ENCODE data around the gene HNMT.
A peak's percentile ranks its signal among the peaks of the same experiment; 100 is the strongest.

Gene HNMT

DNA sequence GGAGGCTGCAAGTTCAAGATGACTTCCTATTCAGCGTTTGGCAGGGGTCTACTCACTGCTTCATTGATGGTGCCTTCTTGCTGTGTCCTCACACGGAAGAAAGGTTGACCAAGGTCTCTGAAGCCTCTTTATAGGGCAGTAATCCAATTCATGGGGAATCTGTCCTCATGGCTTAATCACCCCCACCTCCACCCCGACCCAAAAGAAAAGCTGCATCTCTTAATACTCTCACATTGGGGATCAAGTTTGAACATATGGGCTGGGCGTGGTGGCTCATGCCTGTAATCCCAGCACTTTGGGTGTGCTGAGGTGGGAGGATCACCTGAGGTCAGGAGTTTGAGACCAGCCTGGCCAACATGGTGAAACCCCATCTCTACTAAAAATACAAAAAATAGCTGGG lies 36.4 kb upstream of the HNMT start:
- no peak overlapping the region for H3K4ac ChIP-seq (ENCODE audit: low read depth, low read length)
- H3K36me3 ChIP-seq (ENCODE audit: control insufficient read depth, insufficient read depth, low read length), result no peaks in the 10 kb centered on the region
- no peaks in the 10 kb centered on the region for H3K79me1 ChIP-seq (ENCODE audit: low read length)
- no peaks in the 10 kb centered on the region for H3K79me2 ChIP-seq (ENCODE audit: control insufficient read depth, insufficient read depth, low read length)
- no peaks in the 10 kb centered on the region for H3K27me3 ChIP-seq (ENCODE audit: insufficient read depth, low read length, poor library complexity)
- no peak overlapping the region for H2AK5ac ChIP-seq (ENCODE audit: low read length)
- no peak overlapping the region for H4K5ac ChIP-seq (ENCODE audit: low read length)
- no peak overlapping the region for H3K9ac ChIP-seq (ENCODE audit: low read length)
- no peak overlapping the region for H3K23ac ChIP-seq (ENCODE audit: low read length)
- no peak overlapping the region for H3K56ac ChIP-seq (ENCODE audit: low read length)
- H3K4me2 ChIP-seq (ENCODE audit: low read length), result no peak overlapping the region
- no CpG with 5 or more reads among the region's 4 CpGs for WGBS (ENCODE audit: extremely low coverage, insufficient coverage, low lambda C conversion rate)
- H3K4me3 ChIP-seq (ENCODE audit: low read length), result no peak overlapping the region
- H2BK120ac ChIP-seq (ENCODE audit: low read depth, low read length), result no peak overlapping the region
- no peak for DNase-seq
- no peak overlapping the region for H4K8ac ChIP-seq (ENCODE audit: low read depth, low read length)
- H2BK15ac ChIP-seq (replicated peaks; ENCODE audit: low read depth), result no peak overlapping the region
- no peak overlapping the region for H2BK5ac ChIP-seq (ENCODE audit: low read length)
- H3K27ac ChIP-seq (ENCODE audit: low read depth, low read length), result no peak overlapping the region
- H3K18ac ChIP-seq (ENCODE audit: low read length), result no peak overlapping the region
- peaks cover 2% of the 10 kb centered on the region for H3K4me1 ChIP-seq (ENCODE audit: control insufficient read depth, low read depth, low read length)

DNA sequence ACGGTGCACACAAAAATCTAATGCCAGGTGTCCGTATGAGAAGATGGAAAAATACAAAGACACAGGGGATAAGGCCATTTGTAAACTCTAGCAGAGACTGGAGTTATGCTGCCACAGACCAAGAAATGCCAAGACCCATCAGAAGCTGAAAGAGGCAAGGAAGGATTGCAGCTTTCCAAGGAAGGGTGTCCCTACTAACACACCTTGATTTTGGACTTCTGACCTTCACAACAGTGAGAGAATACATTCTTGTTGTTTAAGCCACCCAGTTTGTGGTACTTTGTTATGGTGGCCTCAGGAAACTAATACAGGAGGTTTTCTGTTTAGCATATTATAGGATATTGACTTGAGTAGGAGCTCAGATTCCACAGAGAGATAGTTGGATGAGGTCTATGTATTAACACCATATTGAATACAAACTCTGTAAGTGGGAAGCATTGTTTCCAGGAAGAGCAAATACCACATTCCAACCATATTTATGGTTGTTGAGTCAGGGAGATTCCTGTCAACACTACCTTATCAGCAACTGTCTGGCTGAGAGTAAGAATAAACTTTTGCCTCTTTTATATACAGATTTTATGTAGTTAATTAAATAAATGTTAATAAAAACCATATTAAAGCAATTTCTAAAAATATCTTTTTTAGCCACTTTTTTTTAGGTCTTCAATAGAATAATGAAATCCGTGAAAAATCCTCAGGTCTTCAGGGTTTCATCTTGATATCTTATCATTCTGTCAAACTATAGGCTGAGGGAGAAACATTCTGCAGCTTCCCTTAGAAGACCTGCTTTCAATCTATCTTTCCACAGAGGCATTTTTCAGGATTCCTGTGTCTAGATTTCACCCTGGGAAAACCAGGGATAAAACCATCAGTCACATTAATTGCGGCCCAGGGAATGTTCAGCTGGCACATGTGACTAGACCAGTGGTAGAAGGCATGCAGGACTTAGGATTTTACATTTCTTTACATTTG lies 35.4 kb upstream of the HNMT start:
- H3K4me1 ChIP-seq (ENCODE audit: control insufficient read depth, low read depth, low read length), result peaks cover 2% of the 10 kb centered on the region
- H3K23ac ChIP-seq (ENCODE audit: low read length), result no peak overlapping the region
- H3K4me2 ChIP-seq (ENCODE audit: low read length), result no peak overlapping the region
- no peaks in the 10 kb centered on the region for H3K79me2 ChIP-seq (ENCODE audit: control insufficient read depth, insufficient read depth, low read length)
- no peak overlapping the region for H2BK15ac ChIP-seq (replicated peaks; ENCODE audit: low read depth)
- no peak overlapping the region for H3K56ac ChIP-seq (ENCODE audit: low read length)
- H3K9ac ChIP-seq (ENCODE audit: low read length), result no peak overlapping the region
- DNase-seq, result peak; percentile 78
- no peak overlapping the region for H4K8ac ChIP-seq (ENCODE audit: low read depth, low read length)
- peak overlapping the region; percentile 61 for H3K27ac ChIP-seq (ENCODE audit: low read depth, low read length)
- no peak overlapping the region for H4K5ac ChIP-seq (ENCODE audit: low read length)
- H3K4me3 ChIP-seq (ENCODE audit: low read length), result no peak overlapping the region
- no peaks in the 10 kb centered on the region for H3K79me1 ChIP-seq (ENCODE audit: low read length)
- H3K18ac ChIP-seq (ENCODE audit: low read length), result no peak overlapping the region
- no peak overlapping the region for H2BK5ac ChIP-seq (ENCODE audit: low read length)
- no peak overlapping the region for H2AK5ac ChIP-seq (ENCODE audit: low read length)
- H2BK120ac ChIP-seq (ENCODE audit: low read depth, low read length), result no peak overlapping the region
- H3K4ac ChIP-seq (ENCODE audit: low read depth, low read length), result no peak overlapping the region
- no peaks in the 10 kb centered on the region for H3K36me3 ChIP-seq (ENCODE audit: control insufficient read depth, insufficient read depth, low read length)
- no CpG with 5 or more reads among the region's 4 CpGs for WGBS (ENCODE audit: extremely low coverage, insufficient coverage, low lambda C conversion rate)
- H3K27me3 ChIP-seq (ENCODE audit: insufficient read depth, low read length, poor library complexity), result no peaks in the 10 kb centered on the region

DNA sequence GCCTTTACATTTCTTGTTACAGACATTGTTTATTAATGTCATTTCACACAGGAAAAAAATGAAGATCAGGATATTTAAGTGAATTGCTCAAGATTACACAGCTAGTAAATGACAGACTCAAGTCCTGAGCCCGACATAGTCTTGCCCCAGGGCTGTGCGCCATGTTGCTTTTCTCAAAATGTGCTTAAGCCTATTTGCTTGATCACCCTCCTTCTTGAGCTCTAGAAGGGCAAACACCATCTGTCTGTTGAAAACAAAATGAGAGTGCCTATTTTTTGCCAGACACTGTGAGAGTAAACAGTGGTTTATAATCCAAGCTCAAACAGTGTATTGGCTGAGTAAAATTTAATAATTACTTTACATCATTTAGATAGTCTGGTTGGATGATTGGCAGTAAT lies 34.8 kb upstream of the HNMT start:
- Histone ChIP-seq H3K79me1 (ENCODE audit: low read length) (no peaks in the 10 kb centered on the region), H3K27ac (ENCODE audit: low read depth, low read length) (peak overlapping the region; percentile 61), H3K4me3 (ENCODE audit: low read length) (no peak overlapping the region), H3K4me1 (ENCODE audit: control insufficient read depth, low read depth, low read length) (peaks cover 2% of the 10 kb centered on the region), H3K27me3 (ENCODE audit: insufficient read depth, low read length, poor library complexity) (no peaks in the 10 kb centered on the region), H3K4me2 (ENCODE audit: low read length) (no peak overlapping the region), H3K79me2 (ENCODE audit: control insufficient read depth, insufficient read depth, low read length) (no peaks in the 10 kb centered on the region), H3K36me3 (ENCODE audit: control insufficient read depth, insufficient read depth, low read length) (no peaks in the 10 kb centered on the region), H3K9ac (ENCODE audit: low read length) (no peak overlapping the region), H3K4ac (ENCODE audit: low read depth, low read length) (no peak overlapping the region), H4K8ac (ENCODE audit: low read depth, low read length) (no peak overlapping the region), H3K56ac (ENCODE audit: low read length) (no peak overlapping the region), H2AK5ac (ENCODE audit: low read length) (no peak overlapping the region), H2BK120ac (ENCODE audit: low read depth, low read length) (no peak overlapping the region), H2BK5ac (ENCODE audit: low read length) (no peak overlapping the region), H4K5ac (ENCODE audit: low read length) (no peak overlapping the region), H3K18ac (ENCODE audit: low read length) (no peak overlapping the region), H2BK15ac (replicated peaks; ENCODE audit: low read depth) (peak overlapping the region; percentile 96), H3K23ac (ENCODE audit: low read length) (no peak overlapping the region)
- WGBS (ENCODE audit: extremely low coverage, insufficient coverage, low lambda C conversion rate), result no CpG with 5 or more reads among the region's 2 CpGs
- DNase-seq, result peak; percentile 31

DNA sequence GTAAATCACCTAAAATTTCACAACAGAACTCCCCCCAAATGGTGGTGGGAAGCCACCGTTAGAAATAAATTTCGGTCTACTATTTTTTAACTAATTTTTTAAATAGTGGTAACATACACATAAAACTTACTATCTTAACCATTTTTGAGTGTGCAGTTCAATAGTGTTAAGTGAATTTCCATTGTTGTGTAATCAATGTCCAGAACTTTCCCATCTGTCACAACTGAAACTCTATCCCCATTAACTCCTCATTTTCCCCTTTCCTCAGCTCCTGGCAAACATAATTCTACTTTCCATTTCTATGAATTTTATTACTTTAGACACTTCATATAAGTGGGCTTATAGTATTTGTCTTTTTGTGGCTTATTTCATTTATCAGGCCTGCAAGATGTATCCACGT lies 34.1 kb upstream of the HNMT start:
- Histone ChIP-seq H3K79me1 (ENCODE audit: low read length) (no peaks in the 10 kb centered on the region), H3K4me1 (ENCODE audit: control insufficient read depth, low read depth, low read length) (peaks cover 2% of the 10 kb centered on the region), H2BK5ac (ENCODE audit: low read length) (no peak overlapping the region), H3K4me2 (ENCODE audit: low read length) (no peak overlapping the region), H3K27ac (ENCODE audit: low read depth, low read length) (no peak overlapping the region), H3K18ac (ENCODE audit: low read length) (no peak overlapping the region), H3K4me3 (ENCODE audit: low read length) (no peak overlapping the region), H3K23ac (ENCODE audit: low read length) (no peak overlapping the region), H4K5ac (ENCODE audit: low read length) (no peak overlapping the region), H2AK5ac (ENCODE audit: low read length) (no peak overlapping the region), H3K56ac (ENCODE audit: low read length) (no peak overlapping the region), H3K9ac (ENCODE audit: low read length) (no peak overlapping the region), H4K8ac (ENCODE audit: low read depth, low read length) (no peak overlapping the region), H3K27me3 (ENCODE audit: insufficient read depth, low read length, poor library complexity) (no peaks in the 10 kb centered on the region), H3K4ac (ENCODE audit: low read depth, low read length) (no peak overlapping the region), H3K36me3 (ENCODE audit: control insufficient read depth, insufficient read depth, low read length) (no peaks in the 10 kb centered on the region), H3K79me2 (ENCODE audit: control insufficient read depth, insufficient read depth, low read length) (no peaks in the 10 kb centered on the region), H2BK120ac (ENCODE audit: low read depth, low read length) (no peak overlapping the region), H2BK15ac (replicated peaks; ENCODE audit: low read depth) (no peak overlapping the region)
- WGBS (ENCODE audit: extremely low coverage, insufficient coverage, low lambda C conversion rate), result no CpG with 5 or more reads among the region's 3 CpGs
- DNase-seq, result no peak

DNA sequence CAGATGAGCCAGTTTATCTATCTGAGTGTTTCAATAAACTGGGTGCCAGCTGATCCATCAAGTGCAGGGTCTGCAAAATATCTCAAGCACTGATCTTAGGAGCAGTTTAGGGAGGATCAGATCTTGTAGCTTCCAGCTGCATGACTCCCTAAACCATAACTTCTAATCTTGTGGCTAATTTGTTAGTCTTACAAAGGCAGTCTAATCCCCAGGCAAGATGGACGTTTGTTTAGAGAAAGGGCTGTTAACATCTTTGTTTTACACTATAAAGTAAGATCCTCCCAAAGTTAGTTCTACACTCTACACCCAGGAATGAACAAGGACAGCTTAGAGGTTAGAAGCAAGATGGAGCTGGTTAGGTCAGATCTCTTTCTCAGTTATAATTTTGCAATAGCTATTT lies 28.7 kb upstream of the HNMT start:
- H2BK120ac ChIP-seq (ENCODE audit: low read depth, low read length), result no peak overlapping the region
- H4K5ac ChIP-seq (ENCODE audit: low read length), result no peak overlapping the region
- no peaks in the 10 kb centered on the region for H3K36me3 ChIP-seq (ENCODE audit: control insufficient read depth, insufficient read depth, low read length)
- H3K56ac ChIP-seq (ENCODE audit: low read length), result no peak overlapping the region
- H3K79me1 ChIP-seq (ENCODE audit: low read length), result no peaks in the 10 kb centered on the region
- no peak overlapping the region for H3K4me2 ChIP-seq (ENCODE audit: low read length)
- H3K23ac ChIP-seq (ENCODE audit: low read length), result no peak overlapping the region
- H3K79me2 ChIP-seq (ENCODE audit: control insufficient read depth, insufficient read depth, low read length), result no peaks in the 10 kb centered on the region
- H2BK15ac ChIP-seq (replicated peaks; ENCODE audit: low read depth), result no peak overlapping the region
- H3K4me3 ChIP-seq (ENCODE audit: low read length), result no peak overlapping the region
- H3K9ac ChIP-seq (ENCODE audit: low read length), result no peak overlapping the region
- no peak overlapping the region for H3K4ac ChIP-seq (ENCODE audit: low read depth, low read length)
- no CpG with 5 or more reads among the region's 1 CpG for WGBS (ENCODE audit: extremely low coverage, insufficient coverage, low lambda C conversion rate)
- H3K18ac ChIP-seq (ENCODE audit: low read length), result no peak overlapping the region
- no peak overlapping the region for H2AK5ac ChIP-seq (ENCODE audit: low read length)
- H4K8ac ChIP-seq (ENCODE audit: low read depth, low read length), result no peak overlapping the region
- no peak for DNase-seq
- H3K4me1 ChIP-seq (ENCODE audit: control insufficient read depth, low read depth, low read length), result no peaks in the 10 kb centered on the region
- no peak overlapping the region for H3K27ac ChIP-seq (ENCODE audit: low read depth, low read length)
- H3K27me3 ChIP-seq (ENCODE audit: insufficient read depth, low read length, poor library complexity), result no peaks in the 10 kb centered on the region
- H2BK5ac ChIP-seq (ENCODE audit: low read length), result no peak overlapping the region
